Fibroblast of mammary gland (primary cell): ENCODE results near the gene SCO1.
"Not testable (repeated sequence)": the region's sequence is repeated elsewhere in the genome, so short reads cannot be mapped to it uniquely, and the experiment has no call there.

Source experiments
- DNase-seq: peaks from one replicate; pipeline ENCODE4 v3.0.0-alpha.2; 2010; ENCODE audit warnings: low read depth
- H3K4me3 ChIP-seq: 2 replicates; pipeline ENCODE4 v1.5.1; 2011; ENCODE audit warnings: low read depth, mild to moderate bottlenecking, low read length, moderate library complexity; ENCODE audit not compliant: control insufficient read depth
- TF ChIP-seq, protein P1 (sequence below): conservative IDR thresholded peaks from 2 replicates; pipeline ENCODE4 v1.5.1; 2011; ENCODE audit warnings: low read depth, low read length, inconsistent platforms; ENCODE audit not compliant: control insufficient read depth, insufficient read depth

SCO1 gene

DNA sequence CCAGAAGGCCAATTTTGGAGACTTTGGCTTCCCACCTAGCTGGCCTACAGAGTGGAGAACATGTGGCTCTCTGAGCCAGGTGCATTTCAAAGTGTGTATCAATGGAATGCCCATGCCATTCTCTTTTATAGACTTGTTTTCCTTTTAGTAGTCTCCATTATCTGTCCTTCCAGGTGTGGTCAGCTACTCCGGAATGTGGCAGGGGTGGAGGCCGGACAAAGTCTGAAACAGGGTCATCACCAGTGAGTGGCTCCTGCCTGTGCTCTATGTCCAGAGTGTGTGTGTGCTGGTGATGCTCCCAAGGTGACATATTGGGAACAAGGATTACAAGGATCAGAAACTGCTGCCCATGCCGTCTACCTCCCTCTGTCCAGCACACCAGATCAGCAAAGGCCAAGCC lies 36.3 kb upstream of the SCO1 start:
- no peak overlapping the region for H3K4me3 ChIP-seq
- TF ChIP-seq, protein P1, sequence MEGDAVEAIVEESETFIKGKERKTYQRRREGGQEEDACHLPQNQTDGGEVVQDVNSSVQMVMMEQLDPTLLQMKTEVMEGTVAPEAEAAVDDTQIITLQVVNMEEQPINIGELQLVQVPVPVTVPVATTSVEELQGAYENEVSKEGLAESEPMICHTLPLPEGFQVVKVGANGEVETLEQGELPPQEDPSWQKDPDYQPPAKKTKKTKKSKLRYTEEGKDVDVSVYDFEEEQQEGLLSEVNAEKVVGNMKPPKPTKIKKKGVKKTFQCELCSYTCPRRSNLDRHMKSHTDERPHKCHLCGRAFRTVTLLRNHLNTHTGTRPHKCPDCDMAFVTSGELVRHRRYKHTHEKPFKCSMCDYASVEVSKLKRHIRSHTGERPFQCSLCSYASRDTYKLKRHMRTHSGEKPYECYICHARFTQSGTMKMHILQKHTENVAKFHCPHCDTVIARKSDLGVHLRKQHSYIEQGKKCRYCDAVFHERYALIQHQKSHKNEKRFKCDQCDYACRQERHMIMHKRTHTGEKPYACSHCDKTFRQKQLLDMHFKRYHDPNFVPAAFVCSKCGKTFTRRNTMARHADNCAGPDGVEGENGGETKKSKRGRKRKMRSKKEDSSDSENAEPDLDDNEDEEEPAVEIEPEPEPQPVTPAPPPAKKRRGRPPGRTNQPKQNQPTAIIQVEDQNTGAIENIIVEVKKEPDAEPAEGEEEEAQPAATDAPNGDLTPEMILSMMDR = no peak
- no peak for DNase-seq

DNA sequence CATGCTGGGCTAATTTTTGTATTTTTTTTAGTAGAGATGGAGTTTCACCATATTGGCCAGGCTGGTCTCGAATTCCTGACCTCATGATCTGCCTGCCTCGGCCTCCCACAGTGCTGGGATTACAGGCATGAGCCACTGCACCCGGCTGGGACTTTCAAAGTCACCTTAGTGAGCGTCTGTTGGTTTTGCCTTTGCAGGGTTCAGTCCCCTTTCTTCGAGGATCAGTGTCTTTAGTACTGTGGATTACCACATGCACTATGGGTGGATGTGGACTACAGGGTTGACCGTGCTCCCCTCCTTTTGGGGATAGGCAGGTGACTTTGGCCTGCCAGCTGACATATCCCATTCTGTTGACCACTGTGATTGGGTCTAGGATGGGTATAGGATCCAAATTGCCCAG lies 34.8 kb upstream of the SCO1 start:
- H3K4me3 ChIP-seq, DNase-seq: not testable (repeated sequence)

DNA sequence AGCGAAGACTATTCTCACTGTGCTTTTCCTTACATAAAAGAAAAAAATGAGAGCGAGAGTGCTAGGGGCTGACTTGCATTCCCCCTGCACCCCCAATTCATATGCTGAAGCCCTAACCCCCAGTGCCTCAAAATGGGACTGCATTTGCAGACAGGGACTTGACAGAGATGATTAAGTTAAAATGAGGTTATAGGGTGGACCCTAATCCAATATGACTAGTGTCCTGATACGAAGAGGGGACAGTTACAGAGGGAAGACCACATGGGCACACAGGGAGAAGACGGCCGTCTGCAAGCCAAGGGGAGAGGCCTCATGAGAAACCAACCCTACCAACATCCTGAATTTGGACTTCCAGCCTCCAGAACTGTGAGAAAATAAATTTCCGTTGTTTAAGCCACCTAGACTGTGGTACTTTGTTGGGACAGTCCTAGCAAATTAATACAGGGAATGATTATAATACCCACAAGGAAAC lies 34.1 kb upstream of the SCO1 start:
- DNase-seq = no peak
- H3K4me3 ChIP-seq = no peak overlapping the region
- TF ChIP-seq, protein P1 = no peak

DNA sequence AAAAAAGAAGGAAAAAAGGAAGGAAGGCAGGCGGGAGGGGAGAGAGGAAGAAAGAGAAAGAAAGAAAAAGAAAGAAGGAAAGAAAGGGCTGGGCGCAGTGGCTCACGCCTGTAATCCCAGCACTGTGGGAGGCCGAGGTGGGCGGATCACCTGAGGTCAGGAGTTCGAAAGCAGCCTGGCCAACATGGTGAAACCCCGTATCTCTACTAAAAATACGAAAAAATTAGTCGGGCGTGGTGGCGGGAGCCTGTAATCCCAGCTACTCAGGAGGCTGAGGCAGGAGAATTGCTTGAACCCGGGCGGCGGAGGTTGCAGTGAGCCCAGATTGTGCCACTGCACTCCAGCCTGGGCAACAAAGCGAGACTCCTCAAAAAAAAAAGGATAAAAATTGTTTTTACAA lies 32.9 kb upstream of the SCO1 start:
- H3K4me3 ChIP-seq = peak overlapping the region; percentile 64
- not testable (repeated sequence) for DNase-seq

DNA sequence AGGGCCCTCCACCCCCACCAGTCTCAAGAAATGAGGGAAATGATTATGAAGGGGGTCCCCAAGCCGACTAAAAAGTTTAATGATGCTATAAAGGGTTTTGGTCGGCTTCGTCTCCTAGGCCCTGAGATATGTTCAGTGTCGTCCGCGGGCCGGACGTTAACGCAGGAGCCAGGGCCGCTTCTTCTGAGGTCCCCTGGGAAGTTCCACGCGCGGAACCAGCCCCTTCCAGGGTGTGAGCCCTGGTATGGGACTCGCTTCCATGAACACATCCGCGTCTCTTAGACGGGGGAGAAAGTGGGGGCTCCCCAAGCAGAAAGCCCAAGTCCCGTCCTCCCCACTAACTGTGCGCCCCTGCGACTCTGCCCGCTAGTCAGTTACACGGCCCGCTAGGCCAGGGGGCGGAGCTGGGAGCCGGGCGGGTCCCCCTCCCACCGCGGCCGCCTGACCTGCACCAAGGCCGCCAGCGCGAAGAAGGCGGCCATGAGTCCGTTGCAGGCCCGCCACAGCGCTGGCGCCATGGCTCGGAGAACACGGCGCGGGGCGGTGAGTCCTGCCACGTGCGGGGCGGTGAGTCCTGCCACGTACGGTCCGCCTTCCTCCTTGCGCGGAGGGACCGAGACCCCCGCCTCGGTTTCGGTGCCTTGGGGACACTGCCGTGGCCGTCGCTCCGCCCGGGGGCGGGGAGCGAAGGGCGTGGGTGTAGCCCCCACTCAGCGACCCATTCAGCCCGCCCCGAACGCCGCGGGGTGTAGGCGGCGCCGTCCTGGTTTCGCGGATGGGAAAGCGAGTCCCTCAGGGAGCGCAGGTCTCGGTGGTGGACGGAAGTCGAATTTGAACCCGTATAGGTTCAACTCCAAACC lies 32.2 kb upstream of the SCO1 start, which contains the start of gene TMEM220:
TSS of gene TMEM220 (minus strand) at position 690 of the 860 bp plus-strand sequence. CDS start at position 518, 172 bp downstream.
- H3K4me3 ChIP-seq = peak within 1 kb of the TSS; percentile 64
- DNase-seq = peak; percentile 63
- TF ChIP-seq, protein P1 = no peak

DNA sequence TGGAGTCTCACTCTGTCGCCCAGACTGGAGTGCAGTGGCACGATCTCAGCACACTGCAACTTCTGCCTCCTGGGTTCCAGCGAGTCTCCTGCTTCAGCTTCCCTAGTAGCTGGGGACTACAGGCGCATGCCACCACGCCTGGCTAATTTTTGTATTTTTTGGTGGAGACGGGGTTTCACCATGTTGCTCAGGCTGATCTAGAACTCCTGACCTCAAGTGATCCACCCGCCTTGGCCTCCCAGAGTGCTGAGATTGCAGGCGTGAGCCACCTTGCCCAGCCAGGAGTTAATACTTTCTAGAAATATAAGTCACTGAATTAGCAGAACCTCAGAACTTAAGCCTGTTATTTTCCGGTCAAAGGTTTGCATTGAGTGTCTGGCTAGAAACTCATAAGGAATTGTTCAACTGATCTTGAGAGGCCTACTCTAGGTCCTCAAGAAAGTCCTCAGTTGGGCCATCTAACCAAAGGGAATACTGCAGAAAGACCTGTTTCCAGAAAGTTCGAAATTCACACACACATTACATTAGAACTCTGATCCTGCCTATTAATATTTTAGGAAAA lies 31.1 kb upstream of the SCO1 start:
- DNase-seq = no peak
- TF ChIP-seq, protein P1 = no peak
- no peak overlapping the region for H3K4me3 ChIP-seq

DNA sequence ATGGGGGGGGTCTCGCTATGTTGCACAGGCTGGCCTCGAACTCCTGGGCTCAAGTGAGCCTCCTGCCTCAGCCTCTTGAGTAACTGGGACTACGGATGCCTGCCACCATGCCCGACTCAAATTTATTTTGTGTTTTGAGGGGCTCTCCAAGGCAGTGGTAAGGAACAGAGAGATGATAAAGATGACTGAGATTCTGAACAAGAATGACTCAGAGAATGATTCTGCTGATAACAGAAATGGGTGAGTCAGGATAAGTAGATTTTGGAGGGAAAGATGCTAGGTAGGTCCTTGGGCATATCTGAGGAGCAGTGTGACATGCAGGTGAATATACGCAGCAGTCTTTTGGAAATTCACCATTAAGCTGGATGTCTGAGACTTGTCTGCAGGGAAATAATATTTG lies 29.9 kb upstream of the SCO1 start:
- TF ChIP-seq, protein P1 = no peak
- no peak overlapping the region for H3K4me3 ChIP-seq
- no peak for DNase-seq
